Activated CD4-positive, alpha-beta T cell treated with anti-CD3 and anti-CD28 coated beads, Interleukin-2, amount 50 U/mL, for 24 hours (primary cell): Measurements from ENCODE around the gene SLC35B1.
"Not testable (repeated sequence)": the region's sequence is repeated elsewhere in the genome, so short reads cannot be mapped to it uniquely, and the experiment has no call there.

ENCODE experiments used
- DNase-seq, 2 donors: peaks; one replicate each; pipeline ENCODE4 v3.0.0-alpha.2; 2020; ENCODE audit warnings: low read depth in 1 of 2, low spot score in 1 of 2

SLC35B1 gene

GRCh38 chr17:49734515-49735490, 27.0 kb upstream of the SLC35B1 start:
- no peak for DNase-seq

- no peak for DNase-seq
Measured at GRCh38 chr17:49731435-49731831, 23.7 kb upstream of the SLC35B1 start.

- no peak for DNase-seq
Measured at GRCh38 chr17:49730785-49731434, 23.1 kb upstream of the SLC35B1 start.

- no peak for DNase-seq
Measured at GRCh38 chr17:49730078-49730784, 22.5 kb upstream of the SLC35B1 start.

- DNase-seq, result no peak
Measured at GRCh38 chr17:49729069-49729468, 21.3 kb upstream of the SLC35B1 start.

- DNase-seq, result no peak
Measured at GRCh38 chr17:49728425-49728824, 20.7 kb upstream of the SLC35B1 start.

GRCh38 chr17:49727380-49727779, 19.6 kb upstream of the SLC35B1 start:
- no peak for DNase-seq

- DNase-seq, result no peak
Measured at GRCh38 chr17:49725452-49726130, 17.8 kb upstream of the SLC35B1 start.

- not testable (repeated sequence) for DNase-seq
Measured at GRCh38 chr17:49724552-49724951, 16.8 kb upstream of the SLC35B1 start.

GRCh38 chr17:49723423-49723822, 15.7 kb upstream of the SLC35B1 start:
- no peak for DNase-seq

- no peak for DNase-seq
Measured at GRCh38 chr17:49722066-49722465, 14.3 kb upstream of the SLC35B1 start.

GRCh38 chr17:49717371-49717861, 9.7 kb upstream of the SLC35B1 start:
- DNase-seq, result no peak

GRCh38 chr17:49716668-49717364, 9.1 kb upstream of the SLC35B1 start:
- DNase-seq, result no peak

- no peak for DNase-seq
Measured at GRCh38 chr17:49715717-49716279, 8.0 kb upstream of the SLC35B1 start.

- DNase-seq, result no peak
Measured at GRCh38 chr17:49715216-49715615, 7.5 kb upstream of the SLC35B1 start.

GRCh38 chr17:49708515-49709183, 885 bp upstream of the SLC35B1 start:
- DNase-seq, result no peak

GRCh38 chr17:49707246-49707607, 537 bp downstream of the SLC35B1 start:
- no peak for DNase-seq

- no peak for DNase-seq
Measured at GRCh38 chr17:49705254-49705653, 2.5 kb downstream of the SLC35B1 start.

- DNase-seq, result no peak
Measured at GRCh38 chr17:49703557-49704277, 4.0 kb downstream of the SLC35B1 start.
